Vagina (tissue), 2 donors: Measurements from ENCODE around the gene ACTN3. TPM values are rescaled to one million over a fixed set of nuclear protein-coding genes. Genes with fewer than 3 reads are reported as not detected.
A peak's percentile ranks its signal among the peaks of the same experiment; 100 is the strongest.
"Not testable (repeated sequence)": the region's sequence is repeated elsewhere in the genome, so short reads cannot be mapped to it uniquely, and the experiment has no call there.

Experiments used
- DNase-seq, 2 donors: peaks; one replicate each; pipeline ENCODE4 v3.0.0-alpha.2; 2017; ENCODE audit errors: extremely low spot score in 2 of 2
- H3K27ac ChIP-seq: fragments of 200-600 bp; sonication (generic); one replicate; pipeline ENCODE4 v1.5.1; 2019
- H3K27me3 ChIP-seq: fragments of 200-600 bp; sonication (generic); one replicate; pipeline ENCODE4 v1.5.1; 2019
- H3K36me3 ChIP-seq, 2 donors: fragments of 200-600 bp; sonication (generic); one replicate each; pipeline ENCODE4 v1.5.1; 2017 to 2019
- H3K4me1 ChIP-seq: fragments of 200-600 bp; sonication (generic); one replicate; pipeline ENCODE4 v1.5.1; 2019
- H3K4me3 ChIP-seq, 2 donors: fragments of 200-600 bp; sonication (generic); 1 replicate in 1 of 2; 2 replicates in 1 of 2; pipeline ENCODE4 v1.5.1; 2016 to 2019
- H3K9me3 ChIP-seq: fragments of 200-600 bp; sonication (generic); one replicate; pipeline ENCODE4 v1.5.1; 2019
- CTCF ChIP-seq, 3 experiments: fragments of 450-650 bp in 2 of 3; fragments of 200-600 bp in 1 of 3; sonication (generic) in 1 of 3; IDR thresholded peaks; one replicate each; pipeline ENCODE4 v1.5.1; 2017 to 2019; ENCODE audit warnings: antibody characterized with exemption in 3 of 3, mild to moderate bottlenecking in 2 of 3, moderate library complexity in 2 of 3
- POLR2A ChIP-seq, 2 donors: fragments of 450-650 bp; IDR thresholded peaks; one replicate each; pipeline ENCODE4 v1.6.1; 2017; ENCODE audit warnings: antibody characterized with exemption in 2 of 2, mild to moderate bottlenecking in 2 of 2, moderate library complexity in 2 of 2
- POLR2AphosphoS5 ChIP-seq, 2 donors: sonication (generic); formaldehyde crosslinking; IDR thresholded peaks; one replicate each; pipeline ENCODE4 v1.9.0; 2017; ENCODE audit warnings: antibody characterized with exemption in 2 of 2, mild to moderate bottlenecking in 2 of 2, low read depth in 1 of 2; ENCODE audit not compliant: insufficient read depth in 1 of 2
- intact Hi-C: fragments of 100-400 bp; cut with DNase I; formaldehyde crosslinking; loops from one replicate; pipeline ENCODE4 v1.15.1; 2023
- total RNA-seq: library from RNA; depleted of rRNA; stranded (reverse); fragments of >200 nt; gene quantifications from one replicate; pipeline ENCODE4 v1.2.3, GENCODE V29; 2016

Gene ACTN3
- total RNA-seq, 1 donor from 2014 or later = not detected

- intact Hi-C loops = no loop called here
- no peaks in the 10 kb centered on the region for H3K9me3 ChIP-seq
Observed at GRCh38 chr11:66604155-66604554, 57.5 kb downstream of the ACTN3 start.

GRCh38 chr11:66606608-66607007 lies 59.9 kb downstream of the ACTN3 start:
- H3K9me3 ChIP-seq, H3K36me3 ChIP-seq, intact Hi-C loops, H3K4me3 ChIP-seq, H3K27me3 ChIP-seq, DNase-seq: not testable (repeated sequence)
- H3K4me1 ChIP-seq = peaks cover 18% of the 10 kb centered on the region
- peak overlapping the region; percentile 43 for H3K27ac ChIP-seq

More at GRCh38 chr11:66604155-66604554, 57.5 kb downstream of the ACTN3 start:
- TF ChIP-seq CTCF (IDR thresholded peaks at IDR 0.05) (no peak), POLR2AphosphoS5 (IDR thresholded peaks at IDR 0.05; ENCODE audit: insufficient read depth in 1 of 2, low read depth in 1 of 2) (no peak), POLR2A (IDR thresholded peaks at IDR 0.05) (no peak)
- Histone ChIP-seq H3K4me1 (peaks cover 18% of the 10 kb centered on the region), H3K4me3 (no peak overlapping the region), H3K27ac (no peak overlapping the region), H3K27me3 (no peaks in the 10 kb centered on the region), H3K36me3 (peaks cover 0 to 22% of the 10 kb centered on the region in 2 donors)
- no peak for DNase-seq

GRCh38 chr11:66607126-66607834 lies 60.6 kb downstream of the ACTN3 start:
- TF ChIP-seq POLR2AphosphoS5 (IDR thresholded peaks at IDR 0.05; ENCODE audit: insufficient read depth in 1 of 2, low read depth in 1 of 2) = peak in 1 of 2 donors; percentile 13
- TF ChIP-seq CTCF (IDR thresholded peaks at IDR 0.05) = no peak
- Histone ChIP-seq H3K27me3 (no peaks in the 10 kb centered on the region), H3K9me3 (no peaks in the 10 kb centered on the region), H3K4me3 (no peak overlapping the region), H3K36me3 (peaks cover 0 to 8% of the 10 kb centered on the region in 2 donors), H3K4me1 (peaks cover 18% of the 10 kb centered on the region), H3K27ac (peak overlapping the region; percentile 43)
- intact Hi-C loops = no loop called here
- DNase-seq = no peak

GRCh38 chr11:66609721-66610617 lies 63.3 kb downstream of the ACTN3 start:
- H3K27ac ChIP-seq = no peak overlapping the region
- H3K4me1 ChIP-seq = peaks cover 19% of the 10 kb centered on the region
- no peak for DNase-seq
- no peaks in the 10 kb centered on the region for H3K9me3 ChIP-seq
- intact Hi-C loops = no loop called here
- H3K27me3 ChIP-seq = no peaks in the 10 kb centered on the region
- H3K36me3 ChIP-seq = peaks cover 0 to 8% of the 10 kb centered on the region in 2 donors
- TF ChIP-seq CTCF (IDR thresholded peaks at IDR 0.05) = no peak
- H3K4me3 ChIP-seq = no peak overlapping the region

- Histone ChIP-seq H3K4me1 (peaks cover 22% of the 10 kb centered on the region), H3K9me3 (no peaks in the 10 kb centered on the region), H3K36me3 (no peaks in the 10 kb centered on the region), H3K27ac (no peak overlapping the region), H3K4me3 (no peak overlapping the region), H3K27me3 (no peaks in the 10 kb centered on the region)
- TF ChIP-seq POLR2AphosphoS5 (IDR thresholded peaks at IDR 0.05; ENCODE audit: insufficient read depth in 1 of 2, low read depth in 1 of 2) (no peak), CTCF (IDR thresholded peaks at IDR 0.05) (no peak), POLR2A (IDR thresholded peaks at IDR 0.05) (no peak)
- intact Hi-C loops = no loop called here
- DNase-seq = no peak
Observed at GRCh38 chr11:66612458-66612857, 65.8 kb downstream of the ACTN3 start.

Other genes with a start within 250 kb of the ACTN3 start
- gene CD248, start 229.9 kb upstream of the ACTN3 start, total RNA-seq = 45.2 TPM
- gene RIN1, start 210.5 kb upstream of the ACTN3 start, total RNA-seq = 19.2 TPM
- 37.1 TPM for gene BRMS1, start 201.8 kb upstream of the ACTN3 start, total RNA-seq
- gene B4GAT1, start 199.3 kb upstream of the ACTN3 start, total RNA-seq = 25.0 TPM
- gene SLC29A2, start 175.1 kb upstream of the ACTN3 start, total RNA-seq = 4.2 TPM
- gene NPAS4, start 125.9 kb upstream of the ACTN3 start, total RNA-seq = not detected
- 49.4 TPM for gene MRPL11, start 108.1 kb upstream of the ACTN3 start, total RNA-seq
- 21.6 TPM for gene PELI3, start 80.0 kb upstream of the ACTN3 start, total RNA-seq
- gene DPP3, start 66.5 kb upstream of the ACTN3 start, total RNA-seq = 10.8 TPM
- 53.8 TPM for gene BBS1, start 36.3 kb upstream of the ACTN3 start, total RNA-seq
- 16.5 TPM for gene ZDHHC24, start 855 bp upstream of the ACTN3 start, total RNA-seq
- gene CTSF, start 21.7 kb downstream of the ACTN3 start, total RNA-seq = 85.7 TPM
- gene CCDC87, start 46.2 kb downstream of the ACTN3 start, total RNA-seq = 0.74 TPM
- 42.5 TPM for gene CCS, start 46.3 kb downstream of the ACTN3 start, total RNA-seq
- gene RBM14, start 69.7 kb downstream of the ACTN3 start, total RNA-seq = 34.9 TPM
- 61.1 TPM for gene RBM4, start 91.8 kb downstream of the ACTN3 start, total RNA-seq
- gene RBM4B, start 131.0 kb downstream of the ACTN3 start, total RNA-seq = 17.4 TPM
- 117 TPM for gene SPTBN2, start 182.3 kb downstream of the ACTN3 start, total RNA-seq